Measurements from ENCODE around the gene PKN1. TPM values are rescaled to one million over a fixed set of nuclear protein-coding genes. Genes with fewer than 3 reads are reported as not detected.

PKN1 gene
- total RNA-seq, 1 donor from 2014 or later = 51.7 TPM

- no peak for DNase-seq (ENCODE audit: low spot score)
Measured at GRCh38 chr19:14406645-14407401, 26.3 kb upstream of the PKN1 start.

DNA sequence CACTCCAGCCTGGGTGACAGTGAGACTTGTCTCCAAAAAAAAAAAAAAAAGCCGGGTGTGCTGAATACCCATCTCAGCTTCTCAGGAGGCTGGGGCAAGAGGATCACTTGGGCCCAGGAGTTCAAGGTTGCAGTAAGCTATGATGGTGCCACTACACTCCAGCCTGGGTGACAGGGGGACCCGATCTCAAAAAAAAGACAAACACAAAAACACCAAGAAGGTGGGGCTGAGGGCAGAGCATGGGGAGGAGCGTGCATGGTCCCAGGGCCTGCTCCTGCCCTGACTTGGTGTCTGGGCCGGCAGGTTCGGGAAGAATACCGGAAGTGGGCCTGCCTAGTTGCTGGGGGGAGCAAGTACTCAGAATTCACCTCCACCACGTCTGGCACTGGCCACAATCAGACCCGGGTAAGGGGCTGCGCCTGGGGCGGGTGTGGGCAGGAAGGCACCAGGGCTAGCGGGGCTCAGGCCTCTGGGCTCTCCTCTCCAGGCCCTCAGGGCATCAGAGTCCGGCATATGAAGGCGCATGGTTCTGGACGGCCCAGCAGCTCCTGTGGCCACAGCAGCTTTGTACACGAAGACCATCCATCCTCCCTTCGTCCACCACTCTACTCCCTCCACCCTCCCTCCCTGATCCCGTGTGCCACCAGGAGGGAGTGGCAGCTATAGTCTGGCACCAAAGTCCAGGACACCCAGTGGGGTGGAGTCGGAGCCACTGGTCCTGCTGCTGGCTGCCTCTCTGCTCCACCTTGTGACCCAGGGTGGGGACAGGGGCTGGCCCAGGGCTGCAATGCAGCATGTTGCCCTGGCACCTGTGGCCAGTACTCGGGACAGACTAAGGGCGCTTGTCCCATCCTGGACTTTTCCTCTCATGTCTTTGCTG is 25.3 kb upstream of the PKN1 start:
- no peak for DNase-seq (ENCODE audit: low spot score)

DNA sequence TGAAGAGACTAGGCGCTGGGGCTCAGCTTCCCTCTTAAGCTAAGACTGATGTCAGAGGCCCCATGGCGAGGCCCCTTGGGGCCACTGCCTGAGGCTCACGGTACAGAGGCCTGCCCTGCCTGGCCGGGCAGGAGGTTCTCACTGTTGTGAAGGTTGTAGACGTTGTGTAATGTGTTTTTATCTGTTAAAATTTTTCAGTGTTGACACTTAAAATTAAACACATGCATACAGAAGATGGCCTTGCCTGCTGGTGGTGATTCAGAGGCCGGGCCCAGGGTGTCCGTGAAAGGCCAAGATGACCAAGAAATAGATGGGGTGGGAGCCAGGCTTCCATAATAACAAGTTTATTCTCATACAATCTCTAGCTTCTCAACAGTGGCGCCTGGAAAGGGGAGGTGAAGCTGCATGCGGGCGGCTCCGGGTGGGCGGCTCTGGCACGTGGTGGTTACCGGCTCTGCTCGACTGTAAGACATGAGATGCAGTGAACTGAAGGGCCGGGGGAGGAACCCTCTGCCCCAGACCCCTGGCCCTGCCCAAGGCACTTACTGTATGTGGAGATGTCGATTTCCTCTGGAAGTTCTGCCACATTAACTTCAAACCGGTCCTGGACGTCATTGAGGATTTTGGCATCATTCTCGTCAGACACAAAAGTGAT is 24.5 kb upstream of the PKN1 start:
- DNase-seq (ENCODE audit: low spot score) = no peak

GRCh38 chr19:14409146-14410023 is 23.7 kb upstream of the PKN1 start:
- no peak for DNase-seq (ENCODE audit: low spot score)

- DNase-seq (ENCODE audit: low spot score) = no peak
Measured at GRCh38 chr19:14410091-14411051, 22.7 kb upstream of the PKN1 start.

DNA sequence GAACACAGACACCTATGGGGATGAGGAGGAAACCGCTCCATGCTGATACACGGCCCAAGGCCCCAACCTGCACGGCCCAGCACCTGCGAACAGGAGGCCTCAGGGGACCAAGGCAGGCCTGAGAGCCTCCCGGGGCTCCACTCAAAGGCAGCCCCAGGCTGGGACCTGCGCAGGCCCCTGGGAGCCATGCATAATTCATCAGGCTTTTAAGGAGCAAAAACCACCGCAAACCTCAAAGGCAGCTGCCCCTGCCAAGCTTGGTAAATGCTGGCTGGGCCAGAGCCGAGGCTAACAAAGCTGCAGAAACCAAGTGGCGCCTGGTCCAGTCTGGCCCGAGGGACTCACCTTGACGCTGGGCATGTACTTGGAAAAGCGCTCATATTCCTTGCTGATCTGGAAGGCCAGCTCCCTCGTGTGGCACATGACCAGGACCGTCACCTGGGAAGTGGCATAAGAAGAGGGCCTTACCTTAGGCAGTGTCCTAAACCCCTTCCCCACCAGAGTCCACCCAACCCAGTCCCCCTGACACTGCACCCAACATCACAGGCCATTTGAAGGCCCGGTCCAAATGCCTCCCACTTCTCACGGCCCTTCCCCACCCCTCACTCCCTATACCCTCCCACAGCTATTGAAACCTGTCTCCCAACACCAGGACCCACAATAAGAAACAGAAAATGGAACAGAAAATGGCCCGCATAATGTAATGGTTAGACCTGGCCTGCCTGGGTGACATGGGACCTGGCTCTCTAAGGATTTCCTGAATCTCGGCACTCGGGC is 21.8 kb upstream of the PKN1 start:
- no peak for DNase-seq (ENCODE audit: low spot score)

- no peak for DNase-seq (ENCODE audit: low spot score)
Measured at GRCh38 chr19:14411938-14412245, 21.2 kb upstream of the PKN1 start.

GRCh38 chr19:14412324-14412995 is 20.6 kb upstream of the PKN1 start:
- DNase-seq (ENCODE audit: low spot score) = no peak

GRCh38 chr19:14412996-14413692 is 20.0 kb upstream of the PKN1 start:
- DNase-seq (ENCODE audit: low spot score) = no peak

DNA sequence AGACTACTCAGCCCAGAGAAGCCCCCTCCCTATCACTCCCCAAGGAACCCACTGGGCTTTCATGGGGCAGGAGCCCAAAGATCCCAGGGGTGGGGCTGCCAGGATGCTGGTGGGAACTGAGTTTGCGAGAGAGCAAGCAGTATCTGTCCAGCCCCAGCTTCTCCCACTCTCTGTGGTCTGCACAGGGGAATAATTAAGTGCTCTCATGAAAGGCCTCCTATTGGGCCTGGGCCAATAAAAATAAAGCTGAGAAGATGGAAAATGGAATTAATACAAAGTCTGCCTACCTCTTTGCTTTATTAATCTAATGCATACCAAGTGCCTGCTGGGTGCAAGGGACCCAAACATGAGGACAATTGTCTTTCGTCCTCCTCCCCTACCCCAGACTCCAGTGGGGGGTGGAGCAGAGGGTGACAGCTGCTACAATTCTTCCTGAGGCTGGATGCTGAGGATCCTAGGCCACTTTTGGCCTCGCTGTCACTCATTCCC is 19.4 kb upstream of the PKN1 start:
- no peak for DNase-seq (ENCODE audit: low spot score)

DNA sequence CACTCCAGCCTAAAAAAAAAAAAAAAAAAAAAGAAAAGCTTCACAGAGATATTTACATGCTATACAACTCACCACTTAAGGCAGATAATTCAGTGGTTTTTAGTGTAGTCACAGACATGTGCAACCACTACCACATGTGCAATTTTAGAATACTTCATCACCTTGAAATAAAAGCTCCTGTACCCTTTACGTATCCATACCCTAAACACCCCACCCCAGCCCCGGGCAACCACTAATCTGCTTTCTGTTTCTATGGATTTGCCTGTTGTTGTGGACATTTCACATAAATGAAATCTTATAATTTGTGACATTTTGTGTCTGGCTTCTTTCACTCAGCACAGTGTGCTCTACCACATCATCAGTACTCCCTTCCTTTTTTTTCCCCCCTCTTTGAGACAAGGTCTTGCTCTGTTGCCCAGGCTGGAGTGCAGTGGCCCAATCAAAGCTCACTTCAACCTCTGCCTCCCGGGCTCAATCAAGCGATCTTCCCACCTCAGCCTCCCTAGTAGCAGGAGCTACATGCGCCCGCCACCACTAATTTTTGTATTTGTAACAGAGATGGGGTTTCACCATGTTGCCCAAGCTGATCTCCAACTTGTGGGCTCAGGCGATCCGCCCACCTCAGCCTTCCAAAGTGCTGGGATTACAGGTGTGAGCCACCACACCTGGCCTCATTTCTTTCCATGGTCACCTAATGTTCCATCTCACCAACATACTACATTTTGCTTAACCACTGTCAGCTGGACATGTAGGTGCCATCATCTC is 18.0 kb upstream of the PKN1 start:
- no peak for DNase-seq (ENCODE audit: low spot score)

GRCh38 chr19:14416817-14417231 is 16.3 kb upstream of the PKN1 start:
- no peak for DNase-seq (ENCODE audit: low spot score)

DNA sequence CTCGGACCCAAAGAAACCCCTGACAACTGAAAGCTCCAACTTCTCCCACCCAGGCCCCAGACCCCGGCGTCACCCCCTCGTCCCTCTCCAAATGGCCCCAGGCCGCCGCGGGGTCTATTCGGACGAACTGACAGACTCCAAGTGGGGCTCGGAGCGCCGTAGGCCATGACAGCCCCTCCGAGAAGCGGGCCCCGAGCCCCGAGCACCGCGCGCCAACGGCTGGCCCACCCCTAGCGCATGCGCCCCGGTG is 14.3 kb upstream of the PKN1 start:
- DNase-seq (ENCODE audit: low spot score) = no peak

GRCh38 chr19:14419106-14419813 is 13.8 kb upstream of the PKN1 start, which contains the start of gene DDX39A:
DDX39A (minus strand) TSS chr19:14419341; CDS start chr19:14413220, 6,121 bp downstream.
- peak; percentile 99 for DNase-seq (ENCODE audit: low spot score)

- no peak for DNase-seq (ENCODE audit: low spot score)
Measured at GRCh38 chr19:14425696-14426138, 7.4 kb upstream of the PKN1 start.

GRCh38 chr19:14427461-14427860 is 5.6 kb upstream of the PKN1 start:
- no peak for DNase-seq (ENCODE audit: low spot score)

GRCh38 chr19:14428882-14429416 is 4.2 kb upstream of the PKN1 start:
- DNase-seq (ENCODE audit: low spot score) = no peak
